Adipose tissue (tissue), 3 donors: Measurements from ENCODE around the gene WDR91. TPM values are rescaled to one million over a fixed set of nuclear protein-coding genes. Genes with fewer than 3 reads are reported as not detected.
A peak's percentile ranks its signal among the peaks of the same experiment; 100 is the strongest.

Source experiments
- H3K27ac ChIP-seq: one replicate; pipeline ENCODE4 v1.5.1; 2013; ENCODE audit warnings: low read depth, low read length
- WGBS, 3 donors: extraction: QIAGEN DNeasy Blood & Tissue Kit; methylation state at CpG; one replicate each; pipeline ENCODE4 v1.1.7; 2013; 5-methylcytosine and 5-hydroxymethylcytosine counted together
- polyA plus RNA-seq, 3 donors: library from polyadenylated mRNA; stranded (reverse); fragments of 200-250 nt; gene quantifications; one replicate each; pipeline ENCODE4 v1.2.3, GENCODE V29; 2013
- donor health status: healthy with polysubstance abuse.
- donor health status: Bipolar disorder and iron deficiency.
- donor health status: healthy.

The WDR91 gene
- polyA plus RNA-seq, 3 donors, result 7.3 to 18.4 (median 7.9) TPM

DNA sequence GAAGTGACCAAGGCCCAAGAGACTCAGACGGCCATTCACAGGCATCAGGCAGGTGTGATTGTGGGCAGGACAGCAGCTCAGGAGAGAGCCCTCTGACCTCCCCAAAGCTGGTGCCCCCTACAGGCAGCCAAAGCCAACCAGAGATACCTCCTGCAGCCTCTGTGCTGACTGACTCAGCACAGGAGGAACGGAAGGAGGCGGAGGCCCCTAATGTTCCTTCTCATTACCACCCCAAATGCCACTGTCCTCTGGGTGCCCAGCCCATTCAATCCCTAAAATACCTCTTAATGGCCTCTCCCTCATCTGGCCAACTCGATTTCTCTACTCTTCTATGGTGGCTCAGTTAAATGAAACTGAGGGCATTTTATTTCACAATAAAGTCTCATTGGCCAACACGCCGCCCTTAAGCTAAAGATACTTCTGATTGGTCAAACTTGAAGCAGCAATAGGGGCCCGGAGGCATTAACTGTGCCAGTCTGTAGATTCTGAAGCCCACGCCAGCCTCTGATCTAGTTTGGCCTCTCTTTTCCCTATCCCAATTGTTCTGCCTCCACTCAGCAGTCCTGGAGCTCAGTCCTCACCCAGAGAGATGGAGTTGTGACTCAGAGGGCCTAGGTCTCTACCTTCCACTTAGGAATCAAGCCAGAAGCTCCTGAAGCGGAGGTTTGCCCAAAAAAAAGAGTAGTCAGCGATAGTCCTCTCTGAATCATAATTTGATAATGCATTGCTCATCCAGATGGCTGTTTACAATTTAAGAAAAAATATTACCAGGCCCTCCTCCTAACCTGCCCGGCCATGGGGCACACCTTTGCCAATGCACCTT is 42.0 kb downstream of the WDR91 start:
- 40 to 52% (median 44%) methylated on average over 11 of the region's 11 CpGs for WGBS, 3 donors
- H3K27ac ChIP-seq, result no peak overlapping the region

DNA sequence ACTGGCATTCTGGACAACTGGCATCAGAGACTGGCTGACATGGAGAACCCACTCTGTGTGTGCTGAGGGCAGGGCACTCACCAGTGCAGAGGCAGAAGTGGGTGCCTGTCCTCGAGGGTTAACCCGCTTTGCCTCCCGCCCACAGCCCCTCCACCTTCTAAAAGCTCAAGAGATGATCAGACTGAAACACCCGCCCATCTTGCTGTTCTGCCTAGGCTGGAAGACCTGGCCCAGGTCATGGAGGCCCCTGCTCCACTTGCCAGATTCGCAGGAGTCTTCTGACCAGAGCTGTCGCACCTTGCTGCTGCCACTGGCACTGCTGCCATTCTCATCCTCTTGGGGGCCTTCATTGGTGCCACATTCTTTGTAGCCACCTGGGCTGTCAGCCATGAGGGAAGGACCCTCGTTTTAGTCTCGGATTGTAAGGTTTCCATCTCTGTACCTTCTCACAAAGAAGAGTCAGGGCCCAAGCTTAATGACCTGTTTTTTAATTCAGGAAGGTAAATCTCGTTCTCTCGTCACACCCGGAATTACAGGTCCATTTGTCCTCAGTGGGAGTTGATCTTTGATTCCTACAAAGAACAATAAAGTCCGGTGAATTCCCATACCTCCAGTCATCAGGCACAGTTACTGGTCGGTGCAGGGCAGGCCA is 42.7 kb downstream of the WDR91 start:
- 89 to 95% (median 89%) methylated on average over 13 of the region's 13 CpGs for WGBS, 3 donors
- H3K27ac ChIP-seq, result no peak overlapping the region

DNA sequence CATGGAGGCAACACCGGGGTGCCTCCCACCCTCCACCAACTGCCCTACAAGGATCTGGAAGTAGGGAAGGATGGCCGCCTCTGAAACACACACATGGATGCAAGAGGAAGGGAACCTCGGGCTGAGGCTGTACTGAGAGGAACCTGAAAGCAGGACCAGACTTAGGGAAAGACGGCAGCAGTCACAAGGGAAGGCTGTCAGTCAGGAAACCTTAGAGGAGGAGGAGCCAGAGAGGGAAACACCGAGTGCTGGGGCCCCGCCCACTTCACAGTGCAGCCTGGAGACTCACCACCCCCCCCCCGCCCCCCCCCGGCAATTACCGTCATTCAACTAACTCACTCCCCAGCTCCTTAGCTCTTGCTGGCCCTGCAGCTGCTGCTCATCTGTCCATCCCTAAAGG is 43.3 kb downstream of the WDR91 start:
- 48 to 65% (median 52%) methylated on average over 7 to 8 of the region's 9 CpGs for WGBS, 3 donors
- H3K27ac ChIP-seq, result no peak overlapping the region

DNA sequence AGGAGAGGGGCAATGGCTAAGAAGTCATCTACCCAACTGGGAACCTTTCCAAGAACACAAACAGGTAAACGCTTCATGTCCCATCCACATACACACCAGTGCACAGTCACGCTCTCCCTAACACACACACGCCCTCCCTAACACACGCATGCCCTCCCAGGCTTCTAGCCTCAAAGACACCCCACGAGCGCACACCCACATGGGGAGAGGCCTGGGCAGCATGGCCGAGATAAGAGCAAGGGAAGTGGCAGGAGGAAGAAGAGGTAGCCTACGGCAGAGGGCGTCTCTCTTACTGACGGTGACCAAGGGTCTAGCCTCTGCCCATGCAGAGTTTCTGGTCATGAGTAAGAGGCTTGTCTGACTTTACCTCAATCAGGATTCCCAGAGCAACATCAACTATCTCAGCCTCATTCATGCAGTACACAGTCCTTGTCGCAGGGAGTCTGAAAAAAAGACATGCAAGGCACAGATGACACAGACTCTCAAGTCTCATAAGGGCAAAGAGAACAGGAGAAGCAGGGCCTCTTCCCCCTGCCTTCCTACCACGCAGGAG is 43.9 kb downstream of the WDR91 start:
- H3K27ac ChIP-seq, result no peak overlapping the region
- WGBS, 3 donors, result 66 to 82% (median 66%) methylated on average over 11 to 12 of the region's 12 CpGs

DNA sequence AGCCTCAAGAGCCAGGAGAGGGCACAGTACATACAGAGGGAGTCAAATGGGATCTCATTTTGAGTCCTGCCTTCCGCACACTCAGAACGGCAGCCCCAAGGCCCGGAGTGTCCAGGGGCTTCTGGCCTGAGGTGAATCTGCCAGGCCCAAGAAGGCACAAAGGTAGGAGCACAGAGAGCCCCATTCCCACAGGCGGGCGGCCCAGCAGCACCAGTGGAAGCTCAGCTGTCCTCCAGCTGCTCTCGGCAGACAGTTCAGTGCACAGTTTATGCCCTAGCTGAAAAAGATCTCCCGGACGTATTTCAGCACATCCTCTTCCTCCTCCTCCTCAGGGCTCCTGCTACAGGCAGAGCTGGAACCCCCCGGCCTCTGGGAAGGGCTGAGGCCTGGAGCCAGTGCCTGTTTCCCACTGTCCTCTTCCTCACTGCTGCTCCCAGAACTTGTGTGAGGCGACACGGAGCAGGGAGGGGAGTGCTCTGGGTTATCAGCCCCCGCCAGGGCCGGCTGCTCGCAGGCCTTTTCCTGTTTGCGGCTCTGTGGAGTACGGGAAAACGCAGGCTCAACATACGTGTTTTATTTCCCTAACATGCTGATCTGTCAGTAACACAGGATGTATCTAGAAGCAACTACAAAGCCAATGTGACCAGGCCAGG is 44.9 kb downstream of the WDR91 start:
- peak overlapping the region; percentile 34 for H3K27ac ChIP-seq
- 47 to 89% (median 48%) methylated on average over 18 of the region's 18 CpGs for WGBS, 3 donors

DNA sequence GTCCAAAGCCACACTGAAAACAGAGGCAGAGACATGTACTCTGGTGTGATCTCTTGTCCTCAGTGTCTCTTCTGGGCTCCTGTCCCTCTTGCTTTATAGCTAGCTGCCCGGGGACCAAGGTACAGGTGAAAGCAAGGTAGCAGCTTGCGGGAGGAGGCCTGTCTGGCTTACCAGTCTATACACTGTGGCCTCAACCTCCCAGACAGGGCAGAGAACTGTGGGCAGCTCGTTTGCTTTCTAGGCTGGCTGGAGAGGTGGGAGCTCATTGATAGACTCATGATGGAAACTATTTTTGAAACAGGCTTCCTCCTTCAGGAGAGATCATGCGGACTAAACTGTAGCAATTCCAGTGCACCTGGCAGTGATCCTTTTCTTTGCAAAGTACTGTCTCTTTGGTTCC is 45.5 kb downstream of the WDR91 start:
- H3K27ac ChIP-seq, result no peak overlapping the region
- 68 to 70% (median 69%) methylated on average over 4 of the region's 4 CpGs for WGBS, 3 donors

DNA sequence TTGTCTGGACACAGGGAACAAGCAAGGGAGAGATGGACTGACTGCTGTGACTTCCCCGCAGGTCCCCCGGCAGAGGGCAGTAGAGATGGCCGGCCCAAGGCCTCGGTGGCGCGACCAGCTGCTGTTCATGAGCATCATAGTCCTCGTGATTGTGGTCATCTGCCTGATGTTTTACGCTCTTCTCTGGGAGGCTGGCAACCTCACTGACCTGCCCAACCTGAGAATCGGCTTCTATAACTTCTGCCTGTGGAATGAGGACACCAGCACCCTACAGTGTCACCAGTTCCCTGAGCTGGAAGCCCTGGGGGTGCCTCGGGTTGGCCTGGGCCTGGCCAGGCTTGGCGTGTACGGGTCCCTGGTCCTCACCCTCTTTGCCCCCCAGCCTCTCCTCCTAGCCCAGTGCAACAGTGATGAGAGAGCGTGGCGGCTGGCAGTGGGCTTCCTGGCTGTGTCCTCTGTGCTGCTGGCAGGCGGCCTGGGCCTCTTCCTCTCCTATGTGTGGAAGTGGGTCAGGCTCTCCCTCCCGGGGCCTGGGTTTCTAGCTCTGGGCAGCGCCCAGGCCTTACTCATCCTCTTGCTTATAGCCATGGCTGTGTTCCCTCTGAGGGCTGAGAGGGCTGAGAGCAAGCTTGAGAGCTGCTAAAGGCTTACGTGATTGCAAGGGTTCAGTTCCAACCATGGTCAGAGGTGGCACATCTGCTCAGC is 46.8 kb downstream of the WDR91 start:
- WGBS, 3 donors, result 71 to 83% (median 73%) methylated on average over 18 of the region's 18 CpGs
- no peak overlapping the region for H3K27ac ChIP-seq

DNA sequence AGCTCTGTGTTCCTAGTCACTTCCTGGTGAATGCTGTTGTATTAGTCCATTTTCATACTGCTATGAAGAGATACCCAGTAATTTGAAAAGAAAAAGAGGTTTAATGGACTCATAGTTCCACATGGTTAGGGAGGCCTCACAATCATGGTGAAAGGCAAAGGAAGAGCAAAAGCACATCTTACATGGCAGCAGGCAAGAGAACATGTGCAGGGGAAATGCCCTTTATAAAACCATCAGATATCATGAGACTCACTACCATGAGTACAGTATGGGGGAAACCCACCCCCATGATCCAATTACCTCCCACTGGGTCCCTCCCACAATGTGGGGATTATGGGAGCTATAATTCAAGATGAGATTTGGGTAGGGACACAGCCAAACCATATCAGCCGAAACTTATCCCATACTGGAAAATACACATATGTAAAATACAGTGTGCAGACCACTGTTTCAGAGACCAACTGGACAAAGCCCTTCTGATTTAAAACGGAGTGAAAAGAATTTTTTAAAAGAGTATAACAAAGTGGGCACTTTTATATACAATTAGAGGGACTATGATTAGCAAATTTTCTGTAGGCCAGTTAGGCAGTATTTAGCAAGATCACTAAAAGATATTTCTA is 48.8 kb downstream of the WDR91 start:
- 95 to 98% (median 97%) methylated on average over 2 of the region's 2 CpGs for WGBS, 3 donors

DNA sequence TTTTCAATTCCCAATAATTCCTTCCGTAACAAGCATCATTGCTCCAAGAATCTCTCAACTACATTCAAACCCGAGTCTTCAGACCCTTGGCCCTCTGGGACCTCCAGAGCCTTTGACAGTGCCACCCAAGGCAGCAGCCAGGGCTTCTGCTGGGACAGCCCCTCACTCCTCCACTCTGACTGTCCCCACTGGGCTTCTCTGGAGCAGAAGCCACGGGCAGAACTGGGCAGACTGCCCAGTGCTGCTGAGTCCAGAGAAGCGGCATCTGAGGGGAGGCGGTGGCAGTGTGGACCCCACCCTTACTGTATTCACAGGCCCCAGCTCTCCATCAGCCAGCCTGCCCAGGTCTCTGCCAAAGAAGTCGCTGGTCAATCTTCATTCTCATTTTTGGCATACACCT is 49.7 kb downstream of the WDR91 start:
- 57 to 81% (median 63%) methylated on average over 6 of the region's 6 CpGs for WGBS, 3 donors
- H3K27ac ChIP-seq, result peak overlapping the region; percentile 7

More for the DNA sequence above, 48.8 kb downstream of the WDR91 start:
- H3K27ac ChIP-seq, result no peak overlapping the region

DNA sequence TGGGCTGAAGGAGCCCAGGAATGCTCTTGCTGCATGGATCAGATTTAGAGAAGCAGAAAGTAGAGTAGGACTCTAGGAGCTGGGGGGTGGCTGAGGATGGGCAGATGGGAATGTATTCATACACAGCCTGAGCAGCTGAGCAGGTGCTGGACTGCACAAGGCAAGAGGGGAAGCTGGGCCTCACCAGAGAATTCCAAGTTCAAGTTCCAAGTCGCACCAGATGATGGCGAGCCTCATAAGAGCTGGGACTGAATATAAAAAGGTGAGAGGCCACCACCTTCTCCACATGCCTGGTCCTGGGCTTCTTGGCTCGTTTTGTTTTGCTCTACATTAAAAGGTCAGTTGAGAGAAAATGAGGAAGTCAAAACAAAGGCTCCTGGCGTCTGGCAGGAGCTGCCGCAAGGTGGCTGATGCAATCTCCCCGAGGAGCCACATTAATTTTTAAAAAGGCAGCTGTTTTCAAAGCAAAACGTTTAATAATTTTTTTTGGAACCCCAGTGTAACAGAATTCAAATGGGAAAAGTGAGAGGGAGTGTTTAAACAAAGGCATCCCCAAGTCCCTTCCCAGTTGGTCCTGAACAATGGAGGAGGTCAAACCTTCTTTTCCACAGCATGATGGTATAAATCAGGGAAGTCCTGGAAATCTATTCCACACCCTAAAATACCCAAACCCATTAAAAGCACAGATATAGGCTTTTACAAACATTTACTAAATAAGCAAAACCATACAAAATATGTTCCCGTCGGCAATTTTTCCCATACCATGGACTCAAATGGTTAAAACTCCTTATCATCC is 50.3 kb downstream of the WDR91 start:
- peak overlapping the region; percentile 7 for H3K27ac ChIP-seq
- 35 to 60% (median 39%) methylated on average over 9 of the region's 9 CpGs for WGBS, 3 donors

DNA sequence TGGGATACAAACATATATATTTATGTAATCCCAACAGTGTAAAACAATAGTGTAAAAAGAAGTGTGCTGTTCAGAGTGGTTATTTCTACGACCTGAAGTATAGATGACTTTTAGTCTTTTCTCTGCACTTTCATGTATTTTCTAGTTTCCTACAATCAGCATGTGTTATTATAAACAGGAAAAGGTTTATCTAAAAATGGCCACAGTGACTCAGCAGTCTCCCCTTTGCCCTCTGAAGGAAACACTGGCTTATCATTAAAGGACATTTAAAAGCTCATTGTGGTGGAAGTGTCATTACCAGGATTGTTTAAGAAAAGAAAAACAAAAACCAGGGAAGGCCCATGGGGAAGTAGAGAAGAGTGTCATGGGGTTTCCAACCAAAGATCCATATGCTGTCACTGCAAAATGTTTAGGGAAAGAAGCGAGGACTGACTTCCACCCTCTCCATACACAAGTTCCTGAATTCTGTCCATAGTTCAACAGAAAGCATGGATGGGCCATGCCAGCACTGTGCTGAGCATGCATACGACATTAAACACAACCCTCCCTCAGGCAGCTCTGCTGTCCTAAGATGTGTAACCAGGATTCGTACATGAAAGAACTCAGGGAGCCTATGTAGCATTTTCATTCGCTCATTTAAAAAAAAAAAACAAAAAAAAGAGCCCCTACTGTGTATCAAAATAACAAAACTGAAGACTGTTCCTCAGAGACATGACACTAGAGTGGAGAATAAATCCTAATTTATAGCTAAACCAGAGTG is 51.0 kb downstream of the WDR91 start:
- H3K27ac ChIP-seq, result no peak overlapping the region
- 46 to 81% (median 47%) methylated on average over 5 of the region's 5 CpGs for WGBS, 3 donors

DNA sequence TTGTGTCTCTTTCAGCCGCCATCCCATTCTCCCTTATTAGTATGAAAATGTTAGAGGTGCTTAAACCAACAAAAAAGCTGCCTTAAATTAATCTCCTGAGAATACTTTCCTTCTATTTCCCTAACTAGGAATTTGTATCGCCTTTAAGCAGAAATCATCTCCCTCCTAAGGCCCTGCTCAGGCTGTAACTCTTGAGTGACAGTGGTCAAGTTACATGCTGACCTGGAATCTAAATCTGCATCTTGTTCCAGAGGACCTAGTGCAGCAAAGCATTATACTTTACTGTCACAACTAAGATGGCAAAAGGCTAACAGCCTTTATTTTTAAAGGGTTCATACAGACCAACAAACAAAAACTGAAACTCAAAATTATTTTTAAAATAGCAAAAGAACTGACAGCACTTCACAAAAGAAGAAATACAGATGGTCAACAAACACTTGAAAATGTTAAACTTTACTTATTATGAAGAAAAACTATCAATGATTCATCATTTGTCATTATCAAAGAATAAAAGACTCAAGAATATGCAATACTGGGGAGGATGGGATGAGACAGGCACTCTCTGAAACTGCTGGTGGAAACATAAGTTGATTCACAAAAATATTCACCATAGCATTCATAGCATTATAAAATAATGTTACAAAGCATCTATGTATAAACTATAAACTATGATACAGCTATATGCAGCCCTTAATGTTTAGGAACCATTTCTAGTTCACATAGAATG is 51.8 kb downstream of the WDR91 start:
- H3K27ac ChIP-seq, result no peak overlapping the region
- WGBS, 3 donors, result 85 to 93% (median 85%) methylated on average over 2 of the region's 2 CpGs

DNA sequence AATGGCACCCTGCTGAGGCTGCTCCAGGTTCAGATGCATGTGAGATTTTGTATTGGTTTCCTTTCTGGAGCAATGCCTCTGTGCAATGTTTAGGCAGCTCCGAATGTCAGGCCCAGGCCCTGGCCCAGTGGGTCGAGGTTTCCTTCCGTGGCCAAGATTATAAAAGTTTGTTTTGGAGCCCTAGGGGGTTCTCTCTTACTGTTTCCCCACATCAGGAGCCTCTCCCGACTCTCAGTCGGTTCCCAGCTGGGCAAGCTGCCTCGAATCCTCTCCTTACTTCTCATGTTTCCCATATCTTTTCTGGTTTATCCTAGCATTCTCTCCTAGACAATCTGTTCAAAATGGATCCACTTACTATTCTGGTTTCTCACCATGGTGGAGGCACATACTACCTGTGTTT is 52.5 kb downstream of the WDR91 start:
- H3K27ac ChIP-seq, result no peak overlapping the region
- WGBS, 3 donors, result 48 to 80% (median 54%) methylated on average over 6 of the region's 6 CpGs

DNA sequence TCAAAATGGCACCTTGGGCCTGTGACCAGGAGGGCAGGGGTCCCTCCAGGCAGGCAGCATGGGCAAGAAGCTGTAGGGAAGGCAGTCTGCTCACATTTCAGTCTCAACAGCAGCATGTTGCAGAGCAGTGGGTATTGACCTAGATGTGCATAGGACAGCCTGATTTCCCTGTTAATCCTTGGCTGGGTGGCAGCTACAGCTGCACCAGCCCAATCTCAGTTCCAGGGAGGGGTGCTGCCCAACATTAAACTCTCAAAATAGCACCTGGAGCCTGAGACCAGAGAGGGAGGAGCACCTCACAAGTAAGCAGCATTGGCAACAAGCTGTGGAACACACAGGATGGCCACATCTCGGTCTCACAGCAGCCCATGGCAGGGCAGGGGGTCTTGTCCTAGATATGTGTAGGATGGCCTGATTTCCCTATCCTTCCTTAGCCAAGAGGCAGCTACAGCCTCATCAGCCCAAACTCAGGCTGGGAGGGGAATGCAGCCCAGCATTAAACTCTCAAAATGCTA is 53.1 kb downstream of the WDR91 start:
- WGBS, 3 donors, result 100% methylated on average over 1 of the region's 1 CpG
- no peak overlapping the region for H3K27ac ChIP-seq

DNA sequence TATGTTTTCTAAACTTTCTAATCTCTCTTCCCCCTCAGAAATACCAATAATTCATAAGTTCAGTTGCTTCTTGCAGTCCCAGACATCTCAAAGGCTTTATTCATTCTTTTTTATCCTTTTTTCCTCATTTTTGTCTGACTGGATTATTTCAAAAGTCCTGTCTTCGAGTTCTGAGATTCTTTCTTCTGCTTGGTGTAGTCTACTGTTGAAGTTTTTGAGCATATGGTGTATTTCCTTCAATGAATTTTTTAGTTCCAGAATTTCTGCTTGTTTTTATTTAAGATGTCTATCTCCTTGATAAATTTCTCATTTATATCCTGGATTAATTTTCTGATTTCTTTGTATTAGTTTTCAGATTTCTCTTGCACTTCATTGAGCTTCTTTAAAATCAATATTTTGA is 55.0 kb downstream of the WDR91 start:
- WGBS, 3 donors, result 84 to 92% (median 91%) methylated on average over 1 of the region's 1 CpG
- H3K27ac ChIP-seq, result no peak overlapping the region

DNA sequence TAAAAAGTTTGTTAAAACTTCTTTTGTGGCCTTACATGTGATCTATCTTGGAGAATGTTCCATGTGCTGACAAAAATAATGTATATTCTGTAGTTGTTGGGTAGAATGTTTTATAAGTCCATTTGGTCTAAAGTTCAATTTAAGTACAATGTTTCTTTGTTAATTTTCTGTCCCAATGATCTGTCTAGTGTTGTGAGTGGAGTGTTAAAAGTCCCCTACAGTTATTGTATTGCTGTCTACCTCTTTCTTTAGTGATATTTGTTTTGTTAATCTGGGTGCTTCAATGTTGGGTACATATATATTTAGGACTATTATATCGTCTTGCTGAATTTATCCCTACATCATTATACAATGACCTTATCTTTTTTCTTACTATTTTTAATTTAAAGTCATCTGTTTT is 56.6 kb downstream of the WDR91 start:
- no peak overlapping the region for H3K27ac ChIP-seq
- WGBS, 3 donors, result 93 to 99% (median 98%) methylated on average over 1 of the region's 1 CpG
